PC-3 (cell line): Measurements from ENCODE around the gene HLF. TPM values are rescaled to one million over a fixed set of nuclear protein-coding genes. Genes with fewer than 3 reads are reported as not detected.

Experiments
- ATAC-seq: fragments of 200-7000 bp; cut with Tn5 transposase; 2 replicates; pipeline ENCODE4 v1.9.1; 2020; ENCODE audit warnings: mild to moderate bottlenecking, moderate library complexity
- BruUV-seq: library from RNA; stranded (reverse); fragments of 400-500 nt; replicated peaks from 2 replicates; lab custom pipeline; 2021; lab: Mats Ljungman, UMichigan
- CTCF ChIA-PET: fragments of 300-600 bp; sonication (Branson Sonifier 250); formaldehyde crosslinking; loops from one replicate; lab custom pipeline; 2022; ENCODE audit warnings: antibody characterized with exemption; lab: Charles Lee
- POLR2A ChIA-PET: fragments of 300-600 bp; sonication (Branson Sonifier 250); formaldehyde crosslinking; loops from one replicate; lab custom pipeline; 2022; ENCODE audit warnings: antibody characterized with exemption; ENCODE audit not compliant: unreplicated experiment; lab: Charles Lee
- DNase-seq: peaks from one replicate; pipeline ENCODE4 v3.0.0-alpha.2; 2015
- H2AFZ ChIP-seq: fragments of 300-600 bp; sonication (generic); 2 replicates; pipeline ENCODE4 v1.6.0; 2016; ENCODE audit warnings: antibody characterized with exemption, low read length
- H3F3A ChIP-seq: fragments of 300-600 bp; sonication (generic); one replicate; pipeline ENCODE4 v1.6.0; 2017; ENCODE audit warnings: antibody characterized with exemption, low read length, control low read depth, mild to moderate bottlenecking; ENCODE audit not compliant: unreplicated experiment
- H3K27ac ChIP-seq: fragments of 300-600 bp; sonication (generic); 2 replicates; pipeline ENCODE4 v1.5.1; 2016; ENCODE audit warnings: mild to moderate bottlenecking, low read length
- H3K27me3 ChIP-seq: fragments of 300-600 bp; sonication (generic); 2 replicates; pipeline ENCODE4 v1.6.1; 2016; ENCODE audit warnings: low read length, mixed read lengths
- H3K36me3 ChIP-seq: fragments of 300-600 bp; sonication (generic); 2 replicates; pipeline ENCODE4 v1.6.1; 2016; ENCODE audit warnings: low read depth, mixed run types, low read length, mixed read lengths
- H3K4me1 ChIP-seq: fragments of 300-600 bp; sonication (generic); 2 replicates; pipeline ENCODE4 v1.5.1; 2016; ENCODE audit warnings: low read length; ENCODE audit not compliant: insufficient read depth
- H3K4me2 ChIP-seq: fragments of 300-600 bp; sonication (generic); 2 replicates; pipeline ENCODE4 v1.6.0; 2016; ENCODE audit warnings: low read length
- H3K4me3 ChIP-seq: fragments of 300-600 bp; sonication (generic); 2 replicates; pipeline ENCODE4 v1.5.1; 2016; ENCODE audit warnings: mild to moderate bottlenecking, low read length, mixed read lengths
- H3K79me2 ChIP-seq: fragments of 300-600 bp; sonication (generic); 2 replicates; pipeline ENCODE4 v1.6.1; 2017; ENCODE audit warnings: low read length, mixed read lengths
- H3K9ac ChIP-seq: fragments of 300-600 bp; sonication (generic); 2 replicates; pipeline ENCODE4 v1.6.0; 2016; ENCODE audit warnings: mild to moderate bottlenecking, low read length
- H3K9me2 ChIP-seq: fragments of 300-600 bp; sonication (generic); replicated peaks from 2 replicates; pipeline ENCODE4 v1.6.1; 2016; ENCODE audit warnings: mixed run types, low read length, mixed read lengths
- H3K9me3 ChIP-seq: fragments of 300-600 bp; sonication (generic); 2 replicates; pipeline ENCODE4 v1.6.1; 2016; ENCODE audit warnings: low read length, mixed read lengths
- H4K20me1 ChIP-seq: fragments of 300-600 bp; sonication (generic); 2 replicates; pipeline ENCODE4 v1.6.1; 2016; ENCODE audit warnings: low read length, mixed read lengths
- EZH2 ChIP-seq: fragments of 300-600 bp; sonication (generic); IDR thresholded peaks from one replicate; pipeline ENCODE4 v1.6.1; 2017; ENCODE audit warnings: antibody characterized with exemption, mild to moderate bottlenecking, low read length; ENCODE audit not compliant: unreplicated experiment
- EZH2phosphoT487 ChIP-seq: fragments of 300-600 bp; sonication (generic); IDR thresholded peaks from 2 replicates; pipeline ENCODE4 v1.6.1; 2018; ENCODE audit warnings: mild to moderate bottlenecking, antibody characterized with exemption, low read length, borderline replicate concordance
- intact Hi-C: fragments of 100-400 bp; cut with micrococcal nuclease; formaldehyde crosslinking; loops from 2 replicates; pipeline ENCODE4 v1.9.0; 2023
- total RNA-seq: library from RNA; depleted of rRNA; stranded (reverse); fragments of >200 nt; gene quantifications from 2 replicates; pipeline ENCODE4 v1.2.3, GENCODE V29; 2014
- TF ChIP-seq, protein P1 (sequence below): fragments of 300-600 bp; sonication (generic); conservative IDR thresholded peaks from 2 replicates; pipeline ENCODE4 v1.5.1; 2017; ENCODE audit warnings: antibody characterized with exemption, low read depth, mild to moderate bottlenecking, low read length

HLF gene
- total RNA-seq, 1 experiment from 2014 or later: 0.66 TPM

DNA sequence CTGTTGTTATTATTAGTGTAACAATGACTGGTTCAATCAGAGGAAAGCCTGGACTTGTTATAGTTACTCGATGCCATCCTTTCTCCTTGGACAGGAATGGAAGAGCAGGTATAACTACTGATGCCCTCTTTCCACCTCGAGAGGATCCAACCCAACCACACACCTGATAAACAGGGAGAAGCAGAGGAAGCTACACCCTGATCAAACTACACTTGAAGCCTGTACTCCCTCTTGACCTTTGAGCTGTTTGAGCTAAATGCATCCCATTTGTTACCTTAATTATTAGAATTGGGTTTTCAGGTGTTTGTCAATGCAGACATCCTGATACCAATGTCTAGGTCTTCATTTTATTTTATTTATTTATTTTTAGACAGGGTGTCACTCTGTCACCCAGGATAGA is 23.7 kb upstream of the HLF start:
- CTCF ChIA-PET: no interaction called here
- H3K9me3 ChIP-seq: no peaks in the 10 kb centered on the region

DNA sequence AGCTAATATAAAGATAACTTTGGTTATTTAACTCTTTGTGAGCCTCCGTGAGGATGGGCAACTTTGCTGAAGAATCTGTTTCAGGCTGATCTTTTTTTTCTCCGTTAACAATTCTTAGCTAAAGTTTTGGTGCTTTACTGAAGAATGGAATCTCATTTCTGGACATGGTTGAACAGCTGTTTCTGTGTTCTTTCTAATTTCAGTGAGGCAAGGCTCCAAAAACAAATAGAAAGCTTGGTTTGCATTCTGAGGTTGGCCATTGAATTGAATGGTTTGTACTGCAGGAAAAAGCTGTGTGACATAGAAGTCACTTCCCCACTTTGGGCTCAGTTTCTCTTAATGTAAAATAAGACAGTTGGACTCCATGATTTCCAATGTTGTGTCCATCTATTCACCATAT is 22.3 kb upstream of the HLF start:
- Histone ChIP-seq H3K27me3 (peaks cover 21% of the 10 kb centered on the region), H3K79me2 (no peaks in the 10 kb centered on the region), H3K9ac (no peak overlapping the region), H3K9me2 (no peaks in the 10 kb centered on the region), H3F3A (no peaks in the 10 kb centered on the region), H3K4me3 (no peak overlapping the region), H3K36me3 (no peaks in the 10 kb centered on the region), H3K27ac (no peak overlapping the region), H3K4me1 (peaks cover 11% of the 10 kb centered on the region; the same call in 1 of the 2 replicates), H3K9me3 (no peaks in the 10 kb centered on the region), H2AFZ (no peak overlapping the region), H4K20me1 (no peaks in the 10 kb centered on the region), H3K4me2 (no peak overlapping the region)
- TF ChIP-seq EZH2phosphoT487 (no peak), EZH2 (no peak)
- DNase-seq (no peak), ATAC-seq (no peak)
- POLR2A ChIA-PET: no interaction called here
- CTCF ChIA-PET: no interaction called here
- intact Hi-C loops: no loop called here
- BruUV-seq: no TSS peak

More for the DNA sequence above, 23.7 kb upstream of the HLF start:
- no peak for ATAC-seq
- no TSS peak for BruUV-seq
- H3K4me3 ChIP-seq: no peak overlapping the region
- H3K79me2 ChIP-seq: no peaks in the 10 kb centered on the region
- H3K27ac ChIP-seq: no peak overlapping the region
- no peak for TF ChIP-seq EZH2
- no peak for TF ChIP-seq EZH2phosphoT487
- TF ChIP-seq, protein P1, sequence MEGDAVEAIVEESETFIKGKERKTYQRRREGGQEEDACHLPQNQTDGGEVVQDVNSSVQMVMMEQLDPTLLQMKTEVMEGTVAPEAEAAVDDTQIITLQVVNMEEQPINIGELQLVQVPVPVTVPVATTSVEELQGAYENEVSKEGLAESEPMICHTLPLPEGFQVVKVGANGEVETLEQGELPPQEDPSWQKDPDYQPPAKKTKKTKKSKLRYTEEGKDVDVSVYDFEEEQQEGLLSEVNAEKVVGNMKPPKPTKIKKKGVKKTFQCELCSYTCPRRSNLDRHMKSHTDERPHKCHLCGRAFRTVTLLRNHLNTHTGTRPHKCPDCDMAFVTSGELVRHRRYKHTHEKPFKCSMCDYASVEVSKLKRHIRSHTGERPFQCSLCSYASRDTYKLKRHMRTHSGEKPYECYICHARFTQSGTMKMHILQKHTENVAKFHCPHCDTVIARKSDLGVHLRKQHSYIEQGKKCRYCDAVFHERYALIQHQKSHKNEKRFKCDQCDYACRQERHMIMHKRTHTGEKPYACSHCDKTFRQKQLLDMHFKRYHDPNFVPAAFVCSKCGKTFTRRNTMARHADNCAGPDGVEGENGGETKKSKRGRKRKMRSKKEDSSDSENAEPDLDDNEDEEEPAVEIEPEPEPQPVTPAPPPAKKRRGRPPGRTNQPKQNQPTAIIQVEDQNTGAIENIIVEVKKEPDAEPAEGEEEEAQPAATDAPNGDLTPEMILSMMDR: no peak
- no peaks in the 10 kb centered on the region for H4K20me1 ChIP-seq
- no peak overlapping the region for H2AFZ ChIP-seq
- no peaks in the 10 kb centered on the region for H3K9me2 ChIP-seq
- no peaks in the 10 kb centered on the region for H3K36me3 ChIP-seq
- H3F3A ChIP-seq: no peaks in the 10 kb centered on the region
- H3K4me1 ChIP-seq: peaks cover 11% of the 10 kb centered on the region; the same call in 1 of the 2 replicates
- no peak overlapping the region for H3K9ac ChIP-seq
- H3K4me2 ChIP-seq: no peak overlapping the region
- intact Hi-C loops: no loop called here
- no peak for DNase-seq
- H3K27me3 ChIP-seq: peaks cover 20% of the 10 kb centered on the region
- POLR2A ChIA-PET: no interaction called here

DNA sequence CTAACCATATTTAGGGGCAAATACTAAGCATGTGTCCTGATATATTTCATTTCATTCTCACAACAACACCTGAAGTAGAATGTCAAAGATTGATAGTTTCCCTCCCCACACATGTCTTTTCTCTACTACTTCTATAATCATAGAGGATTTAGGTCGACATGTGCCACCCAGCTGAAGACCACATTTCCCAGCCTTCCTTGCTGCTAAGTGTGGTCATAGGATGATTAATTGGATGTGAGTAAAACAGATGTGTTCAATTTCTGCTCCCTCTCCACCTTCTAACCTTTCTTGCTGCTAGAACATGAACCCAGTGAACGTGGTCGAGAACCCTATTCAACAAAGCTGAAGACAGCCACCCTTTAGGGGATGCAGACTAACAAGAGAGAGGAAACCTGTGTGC is 18.8 kb upstream of the HLF start:
- H3F3A ChIP-seq: no peaks in the 10 kb centered on the region
- no peak overlapping the region for H3K4me3 ChIP-seq
- no peak overlapping the region for H3K4me2 ChIP-seq
- no peak for TF ChIP-seq EZH2phosphoT487
- TF ChIP-seq EZH2: no peak
- TF ChIP-seq, protein P1: no peak
- intact Hi-C loops: no loop called here
- no peak overlapping the region for H3K9ac ChIP-seq
- H3K9me3 ChIP-seq: no peaks in the 10 kb centered on the region
- DNase-seq (no peak), ATAC-seq (no peak)
- no peaks in the 10 kb centered on the region for H3K9me2 ChIP-seq
- H4K20me1 ChIP-seq: no peaks in the 10 kb centered on the region
- ChIA-PET CTCF (no interaction called here), POLR2A (no interaction called here)
- BruUV-seq: no TSS peak
- no peak overlapping the region for H3K27ac ChIP-seq
- H2AFZ ChIP-seq: no peak overlapping the region
- H3K36me3 ChIP-seq: no peaks in the 10 kb centered on the region
- H3K4me1 ChIP-seq: no peaks in the 10 kb centered on the region
- peaks cover 21% of the 10 kb centered on the region for H3K27me3 ChIP-seq
- no peaks in the 10 kb centered on the region for H3K79me2 ChIP-seq
